Brain microvascular endothelial cell (primary cell): ENCODE data around the gene PAK5.
A peak's percentile ranks its signal among the peaks of the same experiment; 100 is the strongest.

ENCODE experiments used
- DNase-seq: peaks from one replicate; pipeline ENCODE4 v3.0.0-alpha.2; 2020
- H3K27ac ChIP-seq: fragments of 250-450 bp; sonication (Bioruptor Pico); 2 replicates; pipeline ENCODE4 v1.5.1; 2020; ENCODE audit warnings: mild to moderate bottlenecking, moderate library complexity
- H3K27me3 ChIP-seq: fragments of 250-450 bp; sonication (Bioruptor Pico); replicated peaks from 2 replicates; pipeline ENCODE4 v1.5.1; 2020; ENCODE audit warnings: mild to moderate bottlenecking
- H3K36me3 ChIP-seq: fragments of 250-450 bp; sonication (Bioruptor Pico); replicated peaks from 2 replicates; pipeline ENCODE4 v1.5.1; 2020; ENCODE audit warnings: mild to moderate bottlenecking
- H3K4me3 ChIP-seq: 2 replicates; pipeline ENCODE4 v1.5.1; 2011; ENCODE audit warnings: low read depth, mild to moderate bottlenecking, control low read depth, low read length, moderate library complexity
- CTCF ChIP-seq: IDR thresholded peaks from 2 replicates; pipeline ENCODE4 v1.5.1; 2011; ENCODE audit warnings: low read depth, mild to moderate bottlenecking, moderate library complexity, low read length, control low read depth, inconsistent platforms; ENCODE audit errors: missing control alignments
- in situ Hi-C: cut with HindIII; loops from 2 replicates; pipeline ENCODE4 v1.10.0; 2017; ENCODE audit warnings: low sequenced_read_pairs, low pct_ligation_motif_present

Gene PAK5

GRCh38 chr20:9838378-9839295 lies at the start of gene PAK5:
PAK5 (minus strand) TSS chr20:9839076; CDS start chr20:9644328, 194,748 bp downstream.
- no peak for TF ChIP-seq CTCF
- DNase-seq: peak; percentile 18
- H3K36me3 ChIP-seq: no peaks in the 10 kb centered on the region
- no peak within 1 kb of the TSS for H3K27ac ChIP-seq
- in situ Hi-C loops: no loop called here
- H3K27me3 ChIP-seq: peaks cover 3% of the 10 kb centered on the region
- peak within 1 kb of the TSS; percentile 50 for H3K4me3 ChIP-seq

GRCh38 chr20:9887706-9888105 lies 48.8 kb upstream of the PAK5 start:
- no peak overlapping the region for H3K27ac ChIP-seq
- no peak for DNase-seq
- H3K4me3 ChIP-seq: no peak overlapping the region
- in situ Hi-C loops: no loop called here
- no peak for TF ChIP-seq CTCF
- H3K36me3 ChIP-seq: no peaks in the 10 kb centered on the region
- no peaks in the 10 kb centered on the region for H3K27me3 ChIP-seq

GRCh38 chr20:9886227-9886626 lies 47.4 kb upstream of the PAK5 start:
- TF ChIP-seq CTCF: no peak
- no peaks in the 10 kb centered on the region for H3K36me3 ChIP-seq
- in situ Hi-C loops: no loop called here
- H3K27ac ChIP-seq: no peak overlapping the region
- H3K27me3 ChIP-seq: no peaks in the 10 kb centered on the region
- no peak overlapping the region for H3K4me3 ChIP-seq
- peak; percentile 65 for DNase-seq

GRCh38 chr20:9884666-9885065 lies 45.8 kb upstream of the PAK5 start:
- Histone ChIP-seq H3K4me3 (no peak overlapping the region), H3K27ac (no peak overlapping the region), H3K36me3 (no peaks in the 10 kb centered on the region), H3K27me3 (no peaks in the 10 kb centered on the region)
- in situ Hi-C loops: no loop called here
- TF ChIP-seq CTCF: peak; percentile 19
- DNase-seq: no peak

- Histone ChIP-seq H3K27me3 (no peaks in the 10 kb centered on the region), H3K36me3 (no peaks in the 10 kb centered on the region), H3K4me3 (no peak overlapping the region), H3K27ac (no peak overlapping the region)
- in situ Hi-C loops: no loop called here
- no peak for DNase-seq
- TF ChIP-seq CTCF: peak; percentile 17
Observed at GRCh38 chr20:9884061-9884460, 45.2 kb upstream of the PAK5 start.
